SU-DHL-6 (cell line): ENCODE data around the gene BTG1.

ENCODE experiments used
- EZH2phosphoT487 ChIP-seq: fragments of 200-600 bp; sonication (generic), shearing (Covaris generic); conservative IDR thresholded peaks from 2 replicates; pipeline ENCODE4 v1.6.1; 2018; ENCODE audit warnings: mild to moderate bottlenecking, antibody characterized with exemption, low read length, moderate library complexity, mixed read lengths
- TF ChIP-seq, protein P1 (sequence below): fragments of 200-600 bp; sonication (generic); IDR thresholded peaks from one replicate; pipeline ENCODE4 v1.5.1; 2017; ENCODE audit warnings: antibody characterized with exemption, mild to moderate bottlenecking, low read length, moderate library complexity; ENCODE audit not compliant: insufficient read depth, poor library complexity, severe bottlenecking

DNA sequence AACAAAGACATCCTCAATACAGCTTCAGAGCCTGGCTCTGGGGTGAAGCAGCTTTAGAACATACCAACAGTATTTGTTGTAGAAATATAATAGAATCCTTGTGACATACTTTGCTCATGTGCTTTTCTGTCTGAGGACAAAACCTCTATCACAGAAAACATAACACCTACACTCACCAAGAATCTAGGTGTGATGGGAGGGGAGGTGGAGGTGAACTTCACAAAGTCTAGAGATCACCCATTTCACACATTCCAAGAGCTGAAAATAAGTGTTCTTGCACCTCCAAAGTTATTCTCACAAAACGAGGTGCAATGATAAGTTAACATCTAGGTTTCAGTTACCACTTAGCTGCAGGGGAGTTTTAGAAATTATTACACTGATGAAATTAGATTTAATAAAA, 32.7 kb upstream of the BTG1 start:
- TF ChIP-seq, protein P1, sequence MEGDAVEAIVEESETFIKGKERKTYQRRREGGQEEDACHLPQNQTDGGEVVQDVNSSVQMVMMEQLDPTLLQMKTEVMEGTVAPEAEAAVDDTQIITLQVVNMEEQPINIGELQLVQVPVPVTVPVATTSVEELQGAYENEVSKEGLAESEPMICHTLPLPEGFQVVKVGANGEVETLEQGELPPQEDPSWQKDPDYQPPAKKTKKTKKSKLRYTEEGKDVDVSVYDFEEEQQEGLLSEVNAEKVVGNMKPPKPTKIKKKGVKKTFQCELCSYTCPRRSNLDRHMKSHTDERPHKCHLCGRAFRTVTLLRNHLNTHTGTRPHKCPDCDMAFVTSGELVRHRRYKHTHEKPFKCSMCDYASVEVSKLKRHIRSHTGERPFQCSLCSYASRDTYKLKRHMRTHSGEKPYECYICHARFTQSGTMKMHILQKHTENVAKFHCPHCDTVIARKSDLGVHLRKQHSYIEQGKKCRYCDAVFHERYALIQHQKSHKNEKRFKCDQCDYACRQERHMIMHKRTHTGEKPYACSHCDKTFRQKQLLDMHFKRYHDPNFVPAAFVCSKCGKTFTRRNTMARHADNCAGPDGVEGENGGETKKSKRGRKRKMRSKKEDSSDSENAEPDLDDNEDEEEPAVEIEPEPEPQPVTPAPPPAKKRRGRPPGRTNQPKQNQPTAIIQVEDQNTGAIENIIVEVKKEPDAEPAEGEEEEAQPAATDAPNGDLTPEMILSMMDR = no peak
- no peak for TF ChIP-seq EZH2phosphoT487
